Progenitor cell of endocrine pancreas (in vitro differentiated cells): ENCODE results near the gene SRP54. TPM values are rescaled to one million over a fixed set of nuclear protein-coding genes. Genes with fewer than 3 reads are reported as not detected.

Experiments
- DNase-seq: peaks from one replicate; pipeline ENCODE4 v3.0.0; 2021; ENCODE audit warnings: low spot score; ENCODE audit not compliant: unreplicated experiment
- H3K27ac Mint-ChIP-seq: 2 replicates; pipeline ENCODE4 v1.8.0; 2021; ENCODE audit warnings: mild to moderate bottlenecking, moderate library complexity, mixed read lengths
- H3K27me3 Mint-ChIP-seq: 2 replicates; pipeline ENCODE4 v1.8.0; 2021; ENCODE audit warnings: mixed read lengths
- H3K36me3 Mint-ChIP-seq: 2 replicates; pipeline ENCODE4 v1.8.0; 2022; ENCODE audit warnings: mixed read lengths; ENCODE audit not compliant: insufficient read depth
- H3K4me1 Mint-ChIP-seq: 2 replicates; pipeline ENCODE4 v1.8.0; 2021; ENCODE audit warnings: low read depth, mixed read lengths
- H3K4me3 Mint-ChIP-seq: 2 replicates; pipeline ENCODE4 v1.8.0; 2021; ENCODE audit warnings: low read depth, mild to moderate bottlenecking, moderate library complexity, mixed read lengths
- H3K9me3 Mint-ChIP-seq: 2 replicates; pipeline ENCODE4 v1.8.0; 2021; ENCODE audit warnings: low read depth, mixed read lengths
- CTCF ChIP-seq: fragments of 200-600 bp; sonication (generic); IDR thresholded peaks from one replicate; pipeline ENCODE4 v1.5.0; 2021; ENCODE audit warnings: antibody characterized with exemption, mild to moderate bottlenecking; ENCODE audit not compliant: unreplicated experiment
- total RNA-seq: library from RNA; stranded (reverse); gene quantifications from 2 replicates; pipeline ENCODE4 v1.2.1, GENCODE V29; 2021

SRP54 gene
- total RNA-seq, 1 donor from 2014 or later, result 62.0 TPM

- Mint-ChIP-seq H3K36me3 (no peaks in the 10 kb centered on the region), H3K4me3 (peak within 1 kb of the TSS; percentile 95), H3K27ac (peak within 1 kb of the TSS; percentile 99), H3K27me3 (no peaks in the 10 kb centered on the region), H3K4me1 (peaks cover 17% of the 10 kb centered on the region), H3K9me3 (no peaks in the 10 kb centered on the region)
- no peak for TF ChIP-seq CTCF
- peak; percentile 99 for DNase-seq
These were observed 63.4 kb downstream of the SRP54 start, which contains the start of gene FAM177A1 for GRCh38 chr14:35046048-35046750. FAM177A1 (plus strand) TSS chr14:35046272; CDS start chr14:35046464, 192 bp downstream.

- no peak for DNase-seq
- no peaks in the 10 kb centered on the region for H3K27me3 Mint-ChIP-seq
- peak overlapping the region; percentile 99 for H3K27ac Mint-ChIP-seq
- TF ChIP-seq CTCF, result no peak
- H3K4me1 Mint-ChIP-seq, result peaks cover 17% of the 10 kb centered on the region
- H3K9me3 Mint-ChIP-seq, result no peaks in the 10 kb centered on the region
- H3K36me3 Mint-ChIP-seq, result peaks cover 1% of the 10 kb centered on the region
- H3K4me3 Mint-ChIP-seq, result peak overlapping the region; percentile 95
These were observed 64.2 kb downstream of the SRP54 start for GRCh38 chr14:35046751-35047536.

- Mint-ChIP-seq H3K27ac (peak overlapping the region; percentile 89), H3K27me3 (no peaks in the 10 kb centered on the region), H3K4me1 (peaks cover 17% of the 10 kb centered on the region), H3K4me3 (peak overlapping the region; percentile 95), H3K36me3 (peaks cover 3% of the 10 kb centered on the region), H3K9me3 (no peaks in the 10 kb centered on the region)
- TF ChIP-seq CTCF, result no peak
- DNase-seq, result no peak
These were observed 65.3 kb downstream of the SRP54 start for GRCh38 chr14:35047976-35048513.

- no peak overlapping the region for H3K27ac Mint-ChIP-seq
- no peak overlapping the region for H3K4me3 Mint-ChIP-seq
These were observed 67.9 kb downstream of the SRP54 start for GRCh38 chr14:35050652-35051051.

More at GRCh38 chr14:35050652-35051051, 67.9 kb downstream of the SRP54 start:
- Mint-ChIP-seq H3K27me3 (no peaks in the 10 kb centered on the region), H3K9me3 (no peaks in the 10 kb centered on the region), H3K36me3 (peaks cover 5% of the 10 kb centered on the region), H3K4me1 (peaks cover 10% of the 10 kb centered on the region)
- TF ChIP-seq CTCF, result no peak
- DNase-seq, result no peak
